Stomach (tissue), 9 donors: ENCODE data around the gene BCAS3. TPM values are rescaled to one million over a fixed set of nuclear protein-coding genes. Genes with fewer than 3 reads are reported as not detected.

Source experiments
- DNase-seq, 2 donors: peaks; one replicate each; pipeline versions ENCODE4 v3.0.0 to v3.0.0-alpha.2; 2013 to 2019
- H3K27ac ChIP-seq, 5 donors: fragments of 200-600 bp in 4 of 5; sonication (generic) in 4 of 5; one replicate each; pipeline ENCODE4 v1.5.1; 2013 to 2019; ENCODE audit warnings: mild to moderate bottlenecking in 1 of 5, moderate library complexity in 1 of 5
- H3K27me3 ChIP-seq, 3 donors: fragments of 200-600 bp; sonication (generic); one replicate each; pipeline ENCODE4 v1.5.1; 2017 to 2019; ENCODE audit warnings: mixed run types in 1 of 3
- H3K36me3 ChIP-seq, 4 donors: fragments of 200-600 bp; sonication (generic); 1 replicate in 3 of 4; 2 replicates in 1 of 4; pipeline ENCODE4 v1.5.1; 2016 to 2019
- H3K4me1 ChIP-seq, 4 donors: fragments of 200-600 bp; sonication (generic); one replicate each; pipeline ENCODE4 v1.5.1; 2016 to 2019
- H3K4me3 ChIP-seq, 4 donors: fragments of 200-600 bp; sonication (generic) in 3 of 4; one replicate each; pipeline ENCODE4 v1.5.1; 2016 to 2019; ENCODE audit warnings: mild to moderate bottlenecking in 1 of 4
- H3K9me3 ChIP-seq, 4 donors: fragments of 200-600 bp; sonication (generic); one replicate each; pipeline ENCODE4 v1.5.1; 2016 to 2019
- EP300 ChIP-seq: sonication (generic); formaldehyde crosslinking; IDR thresholded peaks from one replicate; pipeline ENCODE4 v1.6.1; 2017; ENCODE audit warnings: antibody characterized with exemption
- POLR2A ChIP-seq, 4 donors: fragments of 450-650 bp; IDR thresholded peaks; one replicate each; pipeline ENCODE4 v1.6.1; 2016; ENCODE audit warnings: antibody characterized with exemption in 4 of 4, control low read depth in 2 of 4, mild to moderate bottlenecking in 1 of 4, moderate library complexity in 1 of 4
- POLR2AphosphoS5 ChIP-seq, 3 donors: sonication (generic); formaldehyde crosslinking; IDR thresholded peaks; one replicate each; pipeline ENCODE4 v1.6.1; 2016; ENCODE audit warnings: antibody characterized with exemption in 3 of 3
- WGBS, 5 donors: extraction: QIAGEN DNeasy Blood & Tissue Kit in 3 of 5; methylation state at CpG; one replicate each; pipeline versions ENCODE4 v1.1.5 to v1.1.7; 2013 to 2018; 5-methylcytosine and 5-hydroxymethylcytosine counted together
- intact Hi-C: fragments of 100-400 bp; cut with DNase I; formaldehyde crosslinking; loops from one replicate; pipeline ENCODE4 v1.15.1; 2023; ENCODE audit warnings: low total_unique reads
- polyA plus RNA-seq, 3 donors: library from polyadenylated mRNA; stranded (reverse); fragments of 200-250 nt; gene quantifications; one replicate each; pipeline ENCODE4 v1.2.3, GENCODE V29; 2013
- total RNA-seq, 5 donors: library from RNA; depleted of rRNA; stranded (reverse); fragments of >200 nt; gene quantifications; one replicate each; pipeline versions ENCODE4 v1.1.0 to v1.2.3, GENCODE V29; 2014 to 2016
- TF ChIP-seq, protein P1 (sequence below), 7 experiments: fragments of 450-650 bp in 4 of 7; fragments of 200-600 bp in 3 of 7; sonication (generic) in 3 of 7; IDR thresholded peaks; one replicate each; pipeline ENCODE4 v1.5.1; 2016 to 2019; ENCODE audit warnings: antibody characterized with exemption in 7 of 7, control low read depth in 2 of 7, mild to moderate bottlenecking in 1 of 7
- donor health status: healthy with polysubstance abuse.
- donor health status: Bipolar disorder and iron deficiency.
- donor health status: healthy.

Gene BCAS3
- total and polyA plus RNA-seq, 8 donors, result 4.9 to 150 (median 25.3) TPM

DNA sequence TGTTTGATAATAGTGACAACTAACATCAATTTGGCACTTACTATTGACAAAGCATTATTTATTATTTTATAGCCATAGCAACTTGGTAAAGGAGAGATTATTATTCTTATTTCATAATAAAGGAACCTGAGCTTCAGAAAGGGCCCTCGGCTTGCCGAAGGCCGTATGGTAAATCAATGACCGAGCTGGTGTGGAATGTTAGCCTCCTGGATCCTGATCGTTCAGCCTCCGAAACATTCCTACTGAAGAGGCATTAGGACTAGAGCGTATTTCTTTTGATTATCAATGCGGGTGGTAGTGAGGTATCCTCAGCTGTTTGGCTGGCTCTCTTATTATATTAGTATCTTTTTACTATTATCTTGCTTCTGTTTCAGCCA is 522.7 kb downstream of the BCAS3 start:
- no peaks in the 10 kb centered on the region for H3K9me3 ChIP-seq
- H3K4me1 ChIP-seq, result peaks cover 0 to 24% (median 21%) of the 10 kb centered on the region in 4 donors
- H3K4me3 ChIP-seq, result no peak overlapping the region
- intact Hi-C loops, result no loop called here
- DNase-seq, result peak in 1 of 2 donors; percentile 57
- peak overlapping the region in 3 of 5 donors; percentile 44 to 78 (median 75) for H3K27ac ChIP-seq
- 33 to 61% (median 54%) methylated on average over 8 of the region's 8 CpGs for WGBS, 5 donors
- H3K36me3 ChIP-seq, result no peaks in the 10 kb centered on the region
- TF ChIP-seq POLR2AphosphoS5 (IDR thresholded peaks at IDR 0.05) (no peak), POLR2A (IDR thresholded peaks at IDR 0.05) (no peak), EP300 (no peak)
- TF ChIP-seq, protein P1, sequence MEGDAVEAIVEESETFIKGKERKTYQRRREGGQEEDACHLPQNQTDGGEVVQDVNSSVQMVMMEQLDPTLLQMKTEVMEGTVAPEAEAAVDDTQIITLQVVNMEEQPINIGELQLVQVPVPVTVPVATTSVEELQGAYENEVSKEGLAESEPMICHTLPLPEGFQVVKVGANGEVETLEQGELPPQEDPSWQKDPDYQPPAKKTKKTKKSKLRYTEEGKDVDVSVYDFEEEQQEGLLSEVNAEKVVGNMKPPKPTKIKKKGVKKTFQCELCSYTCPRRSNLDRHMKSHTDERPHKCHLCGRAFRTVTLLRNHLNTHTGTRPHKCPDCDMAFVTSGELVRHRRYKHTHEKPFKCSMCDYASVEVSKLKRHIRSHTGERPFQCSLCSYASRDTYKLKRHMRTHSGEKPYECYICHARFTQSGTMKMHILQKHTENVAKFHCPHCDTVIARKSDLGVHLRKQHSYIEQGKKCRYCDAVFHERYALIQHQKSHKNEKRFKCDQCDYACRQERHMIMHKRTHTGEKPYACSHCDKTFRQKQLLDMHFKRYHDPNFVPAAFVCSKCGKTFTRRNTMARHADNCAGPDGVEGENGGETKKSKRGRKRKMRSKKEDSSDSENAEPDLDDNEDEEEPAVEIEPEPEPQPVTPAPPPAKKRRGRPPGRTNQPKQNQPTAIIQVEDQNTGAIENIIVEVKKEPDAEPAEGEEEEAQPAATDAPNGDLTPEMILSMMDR (IDR thresholded peaks at IDR 0.05), result no peak
- no peaks in the 10 kb centered on the region for H3K27me3 ChIP-seq

DNA sequence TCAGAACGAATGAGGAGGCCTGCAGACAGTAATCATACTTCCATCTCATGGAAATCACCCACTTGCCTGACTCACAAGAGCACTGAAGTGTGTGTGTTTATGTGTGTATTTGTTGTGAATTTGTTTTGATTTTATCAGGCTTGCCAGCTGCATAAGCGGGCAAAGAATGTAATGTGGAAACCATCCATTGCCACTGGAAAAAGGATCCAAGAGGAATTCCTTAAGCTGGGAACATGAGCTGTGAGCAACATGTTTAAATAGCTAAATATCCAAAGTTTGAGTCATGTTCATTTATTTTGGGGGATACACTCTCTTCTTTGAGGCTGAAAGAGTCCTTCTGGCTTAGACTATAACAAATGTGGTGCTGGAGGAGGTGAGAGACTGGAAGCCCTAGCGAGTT is 523.6 kb downstream of the BCAS3 start:
- Histone ChIP-seq H3K36me3 (no peaks in the 10 kb centered on the region), H3K27me3 (no peaks in the 10 kb centered on the region), H3K27ac (peak overlapping the region in 4 of 5 donors; percentile 44 to 78 (median 64)), H3K9me3 (no peaks in the 10 kb centered on the region), H3K4me3 (no peak overlapping the region), H3K4me1 (peaks cover 0 to 24% (median 21%) of the 10 kb centered on the region in 4 donors)
- intact Hi-C loops, result no loop called here
- no peak for DNase-seq
- TF ChIP-seq POLR2AphosphoS5 (IDR thresholded peaks at IDR 0.05), result peak in 2 of 3 donors; percentile 58 to 73
- TF ChIP-seq, protein P1 (IDR thresholded peaks at IDR 0.05), result no peak
- WGBS, 5 donors, result 58 to 67% (median 64%) methylated on average over 3 of the region's 3 CpGs

DNA sequence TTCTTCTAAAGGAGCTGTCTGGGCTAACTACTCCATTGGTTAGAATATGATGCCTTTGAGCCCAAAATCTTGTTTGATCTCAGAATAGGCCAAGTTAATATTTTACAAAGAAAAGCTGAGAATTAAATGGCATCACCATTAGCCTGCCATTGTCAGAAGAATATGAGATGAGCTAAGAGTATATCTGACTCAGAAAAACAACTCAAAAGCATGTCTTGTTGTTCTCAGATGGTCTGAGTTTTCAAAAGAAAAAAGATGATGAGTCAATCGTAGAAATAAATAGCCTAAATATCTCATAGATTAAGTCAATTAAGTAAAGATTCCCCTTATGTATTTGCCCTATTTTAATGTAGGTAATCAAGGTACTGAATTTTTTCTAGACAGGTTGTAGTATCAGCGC is 524.9 kb downstream of the BCAS3 start:
- H3K27me3 ChIP-seq, result no peaks in the 10 kb centered on the region
- TF ChIP-seq EP300 (no peak), POLR2A (IDR thresholded peaks at IDR 0.05) (no peak)
- TF ChIP-seq, protein P1 (IDR thresholded peaks at IDR 0.05), result no peak
- H3K36me3 ChIP-seq, result no peaks in the 10 kb centered on the region
- 88 to 97% (median 93%) methylated on average over 2 of the region's 2 CpGs for WGBS, 5 donors
- H3K9me3 ChIP-seq, result no peaks in the 10 kb centered on the region
- peak overlapping the region in 3 of 5 donors; percentile 29 to 78 (median 75) for H3K27ac ChIP-seq
- H3K4me1 ChIP-seq, result peaks cover 0 to 27% (median 21%) of the 10 kb centered on the region in 4 donors
- no peak overlapping the region for H3K4me3 ChIP-seq
- no peak for DNase-seq
- intact Hi-C loops, result no loop called here

DNA sequence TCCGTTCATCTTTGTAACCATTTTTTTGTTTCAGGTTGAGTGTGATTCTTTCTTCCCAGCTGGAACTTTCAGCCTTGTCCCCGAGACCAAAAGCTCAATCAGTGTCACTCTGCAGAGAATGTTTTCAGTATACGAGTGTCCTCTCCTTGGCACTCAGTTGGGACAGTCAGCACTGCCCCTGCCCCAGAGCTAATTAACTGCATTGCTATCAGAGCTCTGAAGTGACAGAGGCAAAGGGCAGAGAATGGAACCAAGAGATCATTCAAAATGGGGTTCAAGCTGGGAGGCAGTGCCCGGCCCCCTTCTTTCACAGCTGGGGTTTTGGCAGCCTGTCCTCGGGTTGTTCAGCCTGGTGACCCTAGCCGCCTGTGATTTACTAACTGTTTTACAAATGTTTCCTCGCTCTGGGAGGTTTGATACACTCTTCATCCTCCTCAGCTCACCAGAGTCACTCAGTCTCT is 526.0 kb downstream of the BCAS3 start:
- DNase-seq, result no peak
- Histone ChIP-seq H3K27me3 (no peaks in the 10 kb centered on the region), H3K36me3 (no peaks in the 10 kb centered on the region), H3K27ac (peak overlapping the region; percentile 9 to 78 (median 68)), H3K4me1 (peaks cover 0 to 38% (median 23%) of the 10 kb centered on the region in 4 donors), H3K9me3 (no peaks in the 10 kb centered on the region), H3K4me3 (no peak overlapping the region)
- 67 to 81% (median 71%) methylated on average over 7 of the region's 7 CpGs for WGBS, 5 donors
- intact Hi-C loops, result no loop called here
- TF ChIP-seq EP300, result no peak
- TF ChIP-seq POLR2A (IDR thresholded peaks at IDR 0.05), result no peak

DNA sequence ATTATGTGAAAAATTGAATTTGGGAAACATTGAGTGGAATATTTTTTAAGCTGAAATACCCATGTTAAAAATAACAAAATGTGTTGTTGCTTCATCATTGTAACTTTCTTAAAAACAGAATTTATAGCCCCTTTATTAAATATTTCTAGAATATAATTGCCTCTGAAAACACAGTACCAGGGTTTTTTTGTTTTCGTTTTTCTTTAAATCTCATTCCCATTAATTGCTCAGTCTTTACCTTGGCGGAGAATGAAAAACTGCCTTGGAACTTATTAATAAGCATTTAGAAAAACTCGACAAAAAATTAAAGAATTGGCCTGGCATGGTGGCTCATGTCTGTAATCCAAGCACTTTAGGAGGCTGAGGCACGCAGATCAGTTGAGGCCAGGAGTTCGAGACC is 526.8 kb downstream of the BCAS3 start:
- intact Hi-C loops, result no loop called here
- Histone ChIP-seq H3K36me3 (no peaks in the 10 kb centered on the region), H3K27me3 (no peaks in the 10 kb centered on the region), H3K4me3 (no peak overlapping the region), H3K9me3 (no peaks in the 10 kb centered on the region), H3K4me1 (peaks cover 0 to 39% (median 28%) of the 10 kb centered on the region in 4 donors), H3K27ac (peak overlapping the region in 4 of 5 donors; percentile 43 to 78 (median 64))
- WGBS, 5 donors, result 90 to 94% (median 90%) methylated on average over 5 of the region's 5 CpGs
- TF ChIP-seq POLR2A (IDR thresholded peaks at IDR 0.05) (no peak), POLR2AphosphoS5 (IDR thresholded peaks at IDR 0.05) (no peak), EP300 (no peak)
- TF ChIP-seq, protein P1 (IDR thresholded peaks at IDR 0.05), result no peak
- no peak for DNase-seq
